ENCODE data around the gene EXD3. TPM values are rescaled to one million over a fixed set of nuclear protein-coding genes. Genes with fewer than 3 reads are reported as not detected.
A peak's percentile ranks its signal among the peaks of the same experiment; 100 is the strongest.

The EXD3 gene
- total and polyA plus RNA-seq, 4 donors, result 9.4 to 43.5 (median 27.6) TPM

DNA sequence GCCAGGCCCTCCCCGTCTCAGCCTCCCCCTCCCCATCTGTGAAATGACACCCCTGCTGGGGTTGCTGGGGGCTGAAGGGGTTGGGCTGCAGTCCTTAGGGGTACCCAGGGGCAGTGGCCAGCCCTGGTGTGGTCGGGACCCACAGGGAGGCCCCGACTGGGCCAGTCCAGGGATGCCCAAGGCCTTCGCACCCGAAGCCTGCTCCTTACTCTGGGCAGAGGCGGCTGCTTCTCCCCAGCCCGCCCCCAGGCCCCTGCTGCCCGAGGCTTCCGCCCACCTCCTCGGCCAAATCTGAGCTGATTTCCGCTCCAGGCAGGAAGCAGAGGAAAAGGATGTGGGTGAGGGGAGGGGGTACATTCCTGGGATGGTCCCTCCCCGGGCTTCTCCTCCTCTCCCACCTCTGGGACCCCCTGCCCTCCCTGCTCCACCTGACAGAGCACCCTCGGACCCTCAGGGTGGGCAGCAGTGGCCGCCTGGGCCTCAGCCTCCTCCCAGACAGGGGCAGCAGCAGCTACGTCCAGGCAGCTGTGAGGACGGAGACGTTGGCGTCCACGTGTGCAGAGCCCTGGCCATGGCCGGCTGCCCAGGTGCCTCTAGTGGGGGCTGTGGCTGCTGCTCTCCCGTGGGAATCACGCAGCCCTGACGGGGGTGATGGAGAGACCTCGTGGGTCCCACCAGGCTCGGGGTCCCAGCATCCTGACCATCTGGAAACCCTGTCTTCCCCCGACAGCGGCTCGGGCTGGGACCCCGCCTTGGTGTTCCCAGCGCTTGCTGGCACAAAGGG is 116.7 kb downstream of the EXD3 start:
- H3K4me1 ChIP-seq (ENCODE audit: control insufficient read depth, insufficient read depth, low read length), result peaks cover 59% of the 10 kb centered on the region
- DNase-seq (ENCODE audit: low read depth in 4 of 6, low spot score in 6 of 6), result peak in 1 of 6 donors; percentile 24
- H3K4me3 ChIP-seq (ENCODE audit: low read depth, low read length), result no peak overlapping the region
- H3K27ac ChIP-seq (ENCODE audit: low read depth, low read length), result peak overlapping the region; percentile 88
- WGBS (ENCODE audit: insufficient coverage), result 42% methylated on average over 18 of the region's 30 CpGs
- H3K27me3 ChIP-seq (ENCODE audit: control insufficient read depth, insufficient read depth, low read length), result no peaks in the 10 kb centered on the region
- H3K36me3 ChIP-seq (ENCODE audit: control insufficient read depth, insufficient read depth, low read length), result peaks cover 2% of the 10 kb centered on the region
- no peaks in the 10 kb centered on the region for H3K9me3 ChIP-seq (ENCODE audit: control insufficient read depth, insufficient read depth, low read length)

GRCh38 chr9:137305798-137306065 is 117.2 kb downstream of the EXD3 start:
- Histone ChIP-seq H3K9me3 (ENCODE audit: control insufficient read depth, insufficient read depth, low read length) (no peaks in the 10 kb centered on the region), H3K27me3 (ENCODE audit: control insufficient read depth, insufficient read depth, low read length) (no peaks in the 10 kb centered on the region), H3K36me3 (ENCODE audit: control insufficient read depth, insufficient read depth, low read length) (no peaks in the 10 kb centered on the region), H3K4me3 (ENCODE audit: low read depth, low read length) (peak overlapping the region; percentile 18), H3K4me1 (ENCODE audit: control insufficient read depth, insufficient read depth, low read length) (peaks cover 60% of the 10 kb centered on the region), H3K27ac (ENCODE audit: low read depth, low read length) (peak overlapping the region; percentile 88)
- 39% methylated on average over 6 of the region's 8 CpGs for WGBS (ENCODE audit: insufficient coverage)
- peak in 1 of 6 donors; percentile 7 for DNase-seq (ENCODE audit: low read depth in 4 of 6, low spot score in 6 of 6)

DNA sequence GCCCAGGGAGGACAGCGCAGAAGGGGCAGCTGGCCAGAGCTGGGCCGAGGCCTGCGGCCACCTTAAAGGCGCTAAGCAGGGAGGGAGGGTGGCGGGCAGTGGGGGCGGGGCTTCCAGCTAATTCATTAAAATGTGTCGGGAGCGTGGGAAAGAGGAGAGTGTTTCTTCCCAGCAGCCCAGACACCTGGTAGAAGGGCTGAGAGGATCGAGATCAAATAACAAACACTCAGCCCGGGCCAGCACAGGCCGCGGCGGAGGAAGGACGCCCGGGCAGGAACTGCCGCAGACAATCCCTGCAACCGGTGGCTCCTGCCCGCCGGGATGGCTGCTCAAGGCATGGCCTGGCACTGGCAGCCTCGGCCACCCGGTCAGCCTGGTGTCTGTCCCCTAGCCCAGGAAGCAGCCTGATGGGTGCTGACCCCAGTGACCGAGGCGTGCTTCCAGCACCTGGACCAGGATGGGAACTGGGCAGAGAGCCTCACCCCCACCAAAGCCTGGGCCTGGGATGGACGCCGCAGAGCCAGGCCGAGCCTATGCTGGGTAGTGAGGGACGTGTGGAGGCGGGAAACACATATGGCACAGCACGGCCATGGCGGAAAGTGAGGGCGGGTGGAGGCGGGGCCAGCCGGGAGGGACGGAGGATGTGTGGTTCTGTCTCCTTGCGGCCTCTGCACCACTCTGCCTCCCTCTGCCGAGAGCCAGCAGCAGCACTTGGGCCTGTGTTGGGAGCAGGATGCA is 117.7 kb downstream of the EXD3 start:
- Histone ChIP-seq H3K4me1 (ENCODE audit: control insufficient read depth, insufficient read depth, low read length) (peaks cover 65% of the 10 kb centered on the region), H3K4me3 (ENCODE audit: low read depth, low read length) (peak overlapping the region; percentile 18), H3K9me3 (ENCODE audit: control insufficient read depth, insufficient read depth, low read length) (no peaks in the 10 kb centered on the region), H3K27ac (ENCODE audit: low read depth, low read length) (peak overlapping the region; percentile 88), H3K27me3 (ENCODE audit: control insufficient read depth, insufficient read depth, low read length) (no peaks in the 10 kb centered on the region), H3K36me3 (ENCODE audit: control insufficient read depth, insufficient read depth, low read length) (no peaks in the 10 kb centered on the region)
- whole genome bisulfite sequencing (ENCODE audit: insufficient coverage), result 13% methylated on average over 34 of the region's 36 CpGs
- DNase-seq (ENCODE audit: low read depth in 4 of 6, low spot score in 6 of 6), result peak in 2 of 6 donors; percentile 67 to 82

DNA sequence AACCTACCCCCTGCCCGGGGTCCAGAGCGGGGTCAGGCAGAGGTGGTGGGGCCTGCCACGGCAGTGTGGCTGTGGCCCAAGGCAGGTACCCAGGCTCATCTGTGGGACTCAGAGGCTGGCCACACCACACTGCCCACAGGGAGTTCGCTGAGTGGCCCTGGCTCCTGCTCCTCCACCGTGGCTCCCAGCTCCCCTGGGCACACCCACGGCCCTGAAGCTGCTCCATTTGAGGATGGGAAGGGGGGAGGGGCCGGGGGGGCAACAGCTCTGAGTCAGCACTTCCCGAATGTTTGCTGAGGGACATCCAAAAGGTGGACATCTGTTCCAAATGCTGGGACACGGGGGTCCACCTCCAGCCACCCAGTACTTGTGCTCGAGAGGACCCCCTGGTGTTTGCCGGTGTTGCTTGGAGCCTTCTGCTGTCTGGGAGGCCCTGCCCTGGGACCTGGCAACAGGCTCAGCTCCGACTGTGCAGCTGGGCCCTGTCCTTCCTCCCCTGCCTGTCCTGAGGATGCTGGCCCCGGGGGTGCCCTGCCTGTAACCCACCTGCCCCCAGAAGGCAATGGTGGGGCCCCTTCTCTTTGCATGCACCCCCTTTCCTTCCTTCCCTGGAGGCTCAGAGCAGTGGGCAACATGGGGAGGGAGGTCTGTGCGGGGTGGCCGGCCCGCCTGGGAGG is 118.4 kb downstream of the EXD3 start:
- Histone ChIP-seq H3K4me3 (ENCODE audit: low read depth, low read length) (no peak overlapping the region), H3K4me1 (ENCODE audit: control insufficient read depth, insufficient read depth, low read length) (peaks cover 71% of the 10 kb centered on the region), H3K36me3 (ENCODE audit: control insufficient read depth, insufficient read depth, low read length) (no peaks in the 10 kb centered on the region), H3K27me3 (ENCODE audit: control insufficient read depth, insufficient read depth, low read length) (no peaks in the 10 kb centered on the region), H3K9me3 (ENCODE audit: control insufficient read depth, insufficient read depth, low read length) (no peaks in the 10 kb centered on the region), H3K27ac (ENCODE audit: low read depth, low read length) (peak overlapping the region; percentile 88)
- peak in 1 of 6 donors; percentile 37 for DNase-seq (ENCODE audit: low read depth in 4 of 6, low spot score in 6 of 6)
- 29% methylated on average over 13 of the region's 16 CpGs for WGBS (ENCODE audit: insufficient coverage)

DNA sequence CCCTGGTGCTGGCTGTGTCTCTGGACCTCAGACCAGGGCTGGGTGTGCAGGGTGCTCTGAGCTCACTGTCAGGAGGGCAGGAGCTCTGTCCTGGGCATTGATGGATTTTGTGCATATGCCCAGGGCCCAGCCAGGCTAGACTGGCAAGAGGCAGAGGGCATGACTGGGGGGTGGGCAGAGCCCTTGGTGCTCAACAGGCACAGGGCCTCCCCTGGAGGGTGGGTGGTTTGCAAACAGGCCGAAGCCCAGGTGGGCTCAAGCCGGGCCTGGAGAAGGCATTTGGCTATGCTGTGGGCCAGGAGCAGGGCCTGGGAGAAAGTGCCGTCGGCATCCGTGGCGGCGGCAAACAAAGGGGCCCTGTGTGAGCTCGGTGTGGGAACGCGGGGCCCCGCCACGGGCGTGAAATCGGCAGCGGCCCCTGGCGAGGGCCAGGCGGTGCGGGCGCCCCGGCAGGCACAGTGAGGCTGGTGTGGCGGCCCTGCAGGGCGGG is 119.0 kb downstream of the EXD3 start:
- peak overlapping the region; percentile 57 for H3K27ac ChIP-seq (ENCODE audit: low read depth, low read length)
- H3K36me3 ChIP-seq (ENCODE audit: control insufficient read depth, insufficient read depth, low read length), result peaks cover 5% of the 10 kb centered on the region
- no peaks in the 10 kb centered on the region for H3K27me3 ChIP-seq (ENCODE audit: control insufficient read depth, insufficient read depth, low read length)
- H3K4me1 ChIP-seq (ENCODE audit: control insufficient read depth, insufficient read depth, low read length), result peaks cover 77% of the 10 kb centered on the region
- no peaks in the 10 kb centered on the region for H3K9me3 ChIP-seq (ENCODE audit: control insufficient read depth, insufficient read depth, low read length)
- peak in 1 of 6 donors; percentile 42 for DNase-seq (ENCODE audit: low read depth in 4 of 6, low spot score in 6 of 6)
- no peak overlapping the region for H3K4me3 ChIP-seq (ENCODE audit: low read depth, low read length)
- 29% methylated on average over 22 of the region's 22 CpGs for WGBS (ENCODE audit: insufficient coverage)

DNA sequence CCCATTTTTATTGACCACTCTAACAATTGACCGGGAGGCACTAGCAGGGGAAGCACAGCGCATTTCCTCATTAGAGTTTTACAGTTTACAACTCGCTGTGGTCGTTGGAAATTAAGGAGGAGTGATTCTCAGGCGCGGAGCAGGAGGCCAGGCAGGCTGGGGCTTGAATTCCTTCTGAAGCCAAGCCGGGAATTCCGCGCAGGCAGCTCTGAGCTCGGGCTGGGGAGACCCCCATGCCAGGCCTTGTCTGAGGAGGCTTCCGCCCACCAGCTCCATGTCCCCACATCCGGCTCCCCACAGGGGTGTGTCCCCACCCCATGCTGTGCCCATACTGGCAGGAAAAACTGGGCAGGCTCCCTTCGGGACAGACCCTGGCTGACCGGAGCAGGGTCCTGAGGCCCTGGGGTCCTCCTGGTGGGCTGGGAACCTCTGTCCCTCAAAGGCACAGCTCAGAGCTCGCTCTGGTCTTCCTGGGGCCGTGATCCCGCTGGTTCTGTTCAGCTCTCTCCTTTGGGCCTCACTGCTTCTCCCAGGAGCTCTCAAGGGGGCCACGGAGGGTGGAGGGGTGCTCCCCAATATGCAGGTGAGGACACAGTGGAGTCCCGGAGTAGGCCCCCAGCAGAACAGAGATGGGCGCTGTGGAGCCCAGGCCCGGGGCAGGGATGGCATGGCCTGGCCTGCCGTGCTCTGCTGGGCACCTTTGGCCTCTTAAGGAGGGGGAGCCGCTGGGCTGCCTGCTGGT is 119.6 kb downstream of the EXD3 start:
- peak overlapping the region; percentile 33 for H3K27ac ChIP-seq (ENCODE audit: low read depth, low read length)
- H3K27me3 ChIP-seq (ENCODE audit: control insufficient read depth, insufficient read depth, low read length), result no peaks in the 10 kb centered on the region
- H3K36me3 ChIP-seq (ENCODE audit: control insufficient read depth, insufficient read depth, low read length), result peaks cover 11% of the 10 kb centered on the region
- no peaks in the 10 kb centered on the region for H3K9me3 ChIP-seq (ENCODE audit: control insufficient read depth, insufficient read depth, low read length)
- H3K4me1 ChIP-seq (ENCODE audit: control insufficient read depth, insufficient read depth, low read length), result peaks cover 82% of the 10 kb centered on the region
- 53% methylated on average over 23 of the region's 23 CpGs for WGBS (ENCODE audit: insufficient coverage)
- DNase-seq (ENCODE audit: low read depth in 4 of 6, low spot score in 6 of 6), result peak in 1 of 6 donors; percentile 53
- no peak overlapping the region for H3K4me3 ChIP-seq (ENCODE audit: low read depth, low read length)

GRCh38 chr9:137302449-137303150 is 120.4 kb downstream of the EXD3 start:
- Histone ChIP-seq H3K4me1 (ENCODE audit: control insufficient read depth, insufficient read depth, low read length) (peaks cover 83% of the 10 kb centered on the region), H3K36me3 (ENCODE audit: control insufficient read depth, insufficient read depth, low read length) (peaks cover 16% of the 10 kb centered on the region), H3K27ac (ENCODE audit: low read depth, low read length) (peak overlapping the region; percentile 3), H3K27me3 (ENCODE audit: control insufficient read depth, insufficient read depth, low read length) (no peaks in the 10 kb centered on the region), H3K9me3 (ENCODE audit: control insufficient read depth, insufficient read depth, low read length) (no peaks in the 10 kb centered on the region), H3K4me3 (ENCODE audit: low read depth, low read length) (peak overlapping the region; percentile 36)
- no peak for DNase-seq (ENCODE audit: low read depth in 4 of 6, low spot score in 6 of 6)
- 5% methylated on average over 78 of the region's 78 CpGs for WGBS (ENCODE audit: insufficient coverage)

GRCh38 chr9:137302118-137302448 is 120.9 kb downstream of the EXD3 start, which contains the start of gene NRARP:
Gene NRARP (minus strand): TSS chr9:137302271. CDS start chr9:137301928, 343 bp downstream.
- Histone ChIP-seq H3K27me3 (ENCODE audit: control insufficient read depth, insufficient read depth, low read length) (no peaks in the 10 kb centered on the region), H3K4me1 (ENCODE audit: control insufficient read depth, insufficient read depth, low read length) (peaks cover 81% of the 10 kb centered on the region), H3K27ac (ENCODE audit: low read depth, low read length) (peak within 1 kb of the TSS; percentile 47), H3K4me3 (ENCODE audit: low read depth, low read length) (peak within 1 kb of the TSS; percentile 45), H3K36me3 (ENCODE audit: control insufficient read depth, insufficient read depth, low read length) (peaks cover 20% of the 10 kb centered on the region), H3K9me3 (ENCODE audit: control insufficient read depth, insufficient read depth, low read length) (no peaks in the 10 kb centered on the region)
- peak in 4 of 6 donors; percentile 84 to 97 (median 92) for DNase-seq (ENCODE audit: low read depth in 4 of 6, low spot score in 6 of 6)
- WGBS (ENCODE audit: insufficient coverage), result 0% methylated on average over 60 of the region's 60 CpGs
